ENCODE results near the gene DNAJC7. TPM values are rescaled to one million over a fixed set of nuclear protein-coding genes. Genes with fewer than 3 reads are reported as not detected.

DNAJC7 gene
- total and polyA plus RNA-seq, 4 donors, result 68.2 to 84.2 (median 74.3) TPM

- Histone ChIP-seq H3K27me3 (ENCODE audit: control insufficient read depth in 1 of 2, insufficient read depth in 2 of 2, low read length in 1 of 2) (no peaks in the 10 kb centered on the region), H3K27ac (ENCODE audit: low read depth in 1 of 2, low read length in 2 of 2) (no peak overlapping the region), H3K4me3 (ENCODE audit: low read length in 2 of 2) (no peak overlapping the region), H3K4me1 (ENCODE audit: control insufficient read depth in 1 of 2, insufficient read depth in 2 of 2, low read length in 2 of 2) (no peaks in the 10 kb centered on the region), H3K9me3 (ENCODE audit: control insufficient read depth, low read length) (no peaks in the 10 kb centered on the region), H3K36me3 (ENCODE audit: control insufficient read depth in 1 of 2, insufficient read depth in 2 of 2, low read length in 1 of 2) (peaks cover 9 to 10% of the 10 kb centered on the region in 2 donors)
- WGBS, 2 donors, result 93 to 96% methylated on average over 3 of the region's 3 CpGs
- ATAC-seq (ENCODE audit: low FRiP score), result no peak
- no peak for DNase-seq
- intact Hi-C loops (cut with DNase I), result no loop called here
Observed at GRCh38 chr17:42000413-42001133, 16.7 kb downstream of the DNAJC7 start.

- ATAC-seq (ENCODE audit: low FRiP score), result no peak
- 37 to 45% methylated on average over 2 of the region's 2 CpGs for WGBS, 2 donors
- intact Hi-C loops (cut with DNase I), result no loop called here
- no peak for DNase-seq
- H3K4me1 ChIP-seq (ENCODE audit: control insufficient read depth in 1 of 2, insufficient read depth in 2 of 2, low read length in 2 of 2), result no peaks in the 10 kb centered on the region
- no peak overlapping the region for H3K27ac ChIP-seq (ENCODE audit: low read depth in 1 of 2, low read length in 2 of 2)
- H3K36me3 ChIP-seq (ENCODE audit: control insufficient read depth in 1 of 2, insufficient read depth in 2 of 2, low read length in 1 of 2), result peaks cover 13% of the 10 kb centered on the region in 2 donors
- H3K27me3 ChIP-seq (ENCODE audit: control insufficient read depth in 1 of 2, insufficient read depth in 2 of 2, low read length in 1 of 2), result no peaks in the 10 kb centered on the region
- no peaks in the 10 kb centered on the region for H3K9me3 ChIP-seq (ENCODE audit: control insufficient read depth, low read length)
- no peak overlapping the region for H3K4me3 ChIP-seq (ENCODE audit: low read length in 2 of 2)
Observed at GRCh38 chr17:41998497-41998896, 18.7 kb downstream of the DNAJC7 start.

DNA sequence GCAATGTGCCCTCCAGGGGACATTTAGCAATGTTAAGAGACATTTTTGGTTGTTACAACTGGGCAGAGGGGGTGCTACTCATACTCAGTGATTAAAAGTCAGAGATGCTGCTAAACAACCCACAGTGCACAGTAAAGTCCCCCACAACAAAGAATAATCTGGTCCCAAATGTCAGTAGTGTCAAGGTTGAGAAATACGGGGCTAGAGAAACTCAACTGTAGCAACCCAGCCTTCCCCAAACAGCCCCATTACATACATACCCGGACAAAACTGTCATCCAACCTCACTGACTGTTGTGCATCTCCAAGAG, 20.4 kb downstream of the DNAJC7 start:
- Histone ChIP-seq H3K4me1 (ENCODE audit: control insufficient read depth in 1 of 2, insufficient read depth in 2 of 2, low read length in 2 of 2) (no peaks in the 10 kb centered on the region), H3K36me3 (ENCODE audit: control insufficient read depth in 1 of 2, insufficient read depth in 2 of 2, low read length in 1 of 2) (peaks cover 9 to 16% of the 10 kb centered on the region in 2 donors), H3K27ac (ENCODE audit: low read depth in 1 of 2, low read length in 2 of 2) (no peak overlapping the region), H3K27me3 (ENCODE audit: control insufficient read depth in 1 of 2, insufficient read depth in 2 of 2, low read length in 1 of 2) (no peaks in the 10 kb centered on the region), H3K4me3 (ENCODE audit: low read length in 2 of 2) (no peak overlapping the region), H3K9me3 (ENCODE audit: control insufficient read depth, low read length) (no peaks in the 10 kb centered on the region)
- ATAC-seq (ENCODE audit: low FRiP score), result no peak
- 89 to 92% methylated on average over 2 of the region's 2 CpGs for WGBS, 2 donors
- intact Hi-C loops (cut with DNase I), result no loop called here
- DNase-seq, result no peak

GRCh38 chr17:41992576-41992975, 24.7 kb downstream of the DNAJC7 start:
- Histone ChIP-seq H3K36me3 (ENCODE audit: control insufficient read depth in 1 of 2, insufficient read depth in 2 of 2, low read length in 1 of 2) (peaks cover 21 to 23% of the 10 kb centered on the region in 2 donors), H3K27me3 (ENCODE audit: control insufficient read depth in 1 of 2, insufficient read depth in 2 of 2, low read length in 1 of 2) (no peaks in the 10 kb centered on the region), H3K27ac (ENCODE audit: low read depth in 1 of 2, low read length in 2 of 2) (no peak overlapping the region), H3K9me3 (ENCODE audit: control insufficient read depth, low read length) (no peaks in the 10 kb centered on the region), H3K4me3 (ENCODE audit: low read length in 2 of 2) (no peak overlapping the region), H3K4me1 (ENCODE audit: control insufficient read depth in 1 of 2, insufficient read depth in 2 of 2, low read length in 2 of 2) (no peaks in the 10 kb centered on the region)
- ATAC-seq (ENCODE audit: low FRiP score) (no peak), DNase-seq (no peak)
- intact Hi-C loops (cut with DNase I), result no loop called here
- 67 to 73% methylated on average over 3 of the region's 3 CpGs for WGBS, 2 donors

GRCh38 chr17:41989702-41990419, 27.4 kb downstream of the DNAJC7 start:
- 77 to 89% methylated on average over 5 of the region's 5 CpGs for WGBS, 2 donors
- Histone ChIP-seq H3K27ac (ENCODE audit: low read depth in 1 of 2, low read length in 2 of 2) (no peak overlapping the region), H3K4me1 (ENCODE audit: control insufficient read depth in 1 of 2, insufficient read depth in 2 of 2, low read length in 2 of 2) (no peaks in the 10 kb centered on the region), H3K9me3 (ENCODE audit: control insufficient read depth, low read length) (no peaks in the 10 kb centered on the region), H3K4me3 (ENCODE audit: low read length in 2 of 2) (no peak overlapping the region), H3K27me3 (ENCODE audit: control insufficient read depth in 1 of 2, insufficient read depth in 2 of 2, low read length in 1 of 2) (no peaks in the 10 kb centered on the region), H3K36me3 (ENCODE audit: control insufficient read depth in 1 of 2, insufficient read depth in 2 of 2, low read length in 1 of 2) (peaks cover 15 to 17% of the 10 kb centered on the region in 2 donors)
- DNase-seq (no peak), ATAC-seq (ENCODE audit: low FRiP score) (no peak)
- intact Hi-C loops (cut with DNase I), result no loop called here

- Histone ChIP-seq H3K4me1 (ENCODE audit: control insufficient read depth in 1 of 2, insufficient read depth in 2 of 2, low read length in 2 of 2) (no peaks in the 10 kb centered on the region), H3K9me3 (ENCODE audit: control insufficient read depth, low read length) (no peaks in the 10 kb centered on the region), H3K4me3 (ENCODE audit: low read length in 2 of 2) (no peak overlapping the region), H3K36me3 (ENCODE audit: control insufficient read depth in 1 of 2, insufficient read depth in 2 of 2, low read length in 1 of 2) (peaks cover 14 to 17% of the 10 kb centered on the region in 2 donors), H3K27ac (ENCODE audit: low read depth in 1 of 2, low read length in 2 of 2) (no peak overlapping the region), H3K27me3 (ENCODE audit: control insufficient read depth in 1 of 2, insufficient read depth in 2 of 2, low read length in 1 of 2) (no peaks in the 10 kb centered on the region)
- DNase-seq (no peak), ATAC-seq (ENCODE audit: low FRiP score) (no peak)
- intact Hi-C loops (cut with DNase I), result no loop called here
- 94 to 96% methylated on average over 2 of the region's 2 CpGs for whole genome bisulfite sequencing, 2 donors
Observed at GRCh38 chr17:41988418-41988817, 28.8 kb downstream of the DNAJC7 start.

- peaks cover 14 to 16% of the 10 kb centered on the region in 2 donors for H3K36me3 ChIP-seq (ENCODE audit: control insufficient read depth in 1 of 2, insufficient read depth in 2 of 2, low read length in 1 of 2)
- no peaks in the 10 kb centered on the region for H3K27me3 ChIP-seq (ENCODE audit: control insufficient read depth in 1 of 2, insufficient read depth in 2 of 2, low read length in 1 of 2)
- 72% methylated on average over 3 of the region's 3 CpGs for WGBS, 2 donors
- no peaks in the 10 kb centered on the region for H3K9me3 ChIP-seq (ENCODE audit: control insufficient read depth, low read length)
- ATAC-seq (ENCODE audit: low FRiP score) (no peak), DNase-seq (no peak)
- intact Hi-C loops (cut with DNase I), result no loop called here
- H3K4me3 ChIP-seq (ENCODE audit: low read length in 2 of 2), result no peak overlapping the region
- H3K4me1 ChIP-seq (ENCODE audit: control insufficient read depth in 1 of 2, insufficient read depth in 2 of 2, low read length in 2 of 2), result no peaks in the 10 kb centered on the region
- H3K27ac ChIP-seq (ENCODE audit: low read depth in 1 of 2, low read length in 2 of 2), result no peak overlapping the region
Observed at GRCh38 chr17:41987642-41988041, 29.6 kb downstream of the DNAJC7 start.

- Histone ChIP-seq H3K36me3 (ENCODE audit: control insufficient read depth in 1 of 2, insufficient read depth in 2 of 2, low read length in 1 of 2) (peaks cover 14% of the 10 kb centered on the region in 2 donors), H3K27me3 (ENCODE audit: control insufficient read depth in 1 of 2, insufficient read depth in 2 of 2, low read length in 1 of 2) (no peaks in the 10 kb centered on the region)
- WGBS, 2 donors, result 87 to 93% methylated on average over 1 of the region's 1 CpG
Observed at GRCh38 chr17:41986634-41987033, 30.6 kb downstream of the DNAJC7 start.

DNA sequence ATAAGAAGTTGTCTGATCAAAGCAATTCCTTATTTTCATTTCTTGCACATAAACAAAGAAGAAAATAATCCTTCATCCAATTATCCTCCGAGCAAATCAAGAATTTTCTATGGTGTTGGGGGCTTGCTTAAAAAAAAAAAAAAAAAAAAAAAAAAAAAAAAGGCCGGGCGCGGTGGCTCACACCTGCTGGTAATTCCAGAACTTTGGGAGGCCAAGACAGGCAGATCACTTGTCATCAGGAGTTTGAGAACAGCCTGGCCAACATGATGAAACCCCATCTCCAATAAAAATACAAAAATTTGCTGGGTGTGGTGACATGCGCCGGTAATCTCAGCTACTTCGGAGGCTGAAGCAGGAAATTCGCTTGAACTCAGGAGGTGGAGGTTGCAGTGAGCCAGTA, 31.3 kb downstream of the DNAJC7 start:
- no peak for DNase-seq
- ATAC-seq (ENCODE audit: low FRiP score), result no peak
- Histone ChIP-seq H3K36me3 (ENCODE audit: control insufficient read depth in 1 of 2, insufficient read depth in 2 of 2, low read length in 1 of 2) (peaks cover 13 to 14% of the 10 kb centered on the region in 2 donors), H3K4me1 (ENCODE audit: control insufficient read depth in 1 of 2, insufficient read depth in 2 of 2, low read length in 2 of 2) (no peaks in the 10 kb centered on the region), H3K9me3 (ENCODE audit: control insufficient read depth, low read length) (no peaks in the 10 kb centered on the region), H3K27ac (ENCODE audit: low read depth in 1 of 2, low read length in 2 of 2) (no peak overlapping the region), H3K4me3 (ENCODE audit: low read length in 2 of 2) (no peak overlapping the region), H3K27me3 (ENCODE audit: control insufficient read depth in 1 of 2, insufficient read depth in 2 of 2, low read length in 1 of 2) (no peaks in the 10 kb centered on the region)
- WGBS, 2 donors, result 96 to 97% methylated on average over 7 to 8 of the region's 8 CpGs
- intact Hi-C loops (cut with DNase I), result no loop called here

More at GRCh38 chr17:41986634-41987033, 30.6 kb downstream of the DNAJC7 start:
- Histone ChIP-seq H3K27ac (ENCODE audit: low read depth in 1 of 2, low read length in 2 of 2) (no peak overlapping the region), H3K4me3 (ENCODE audit: low read length in 2 of 2) (no peak overlapping the region), H3K4me1 (ENCODE audit: control insufficient read depth in 1 of 2, insufficient read depth in 2 of 2, low read length in 2 of 2) (no peaks in the 10 kb centered on the region), H3K9me3 (ENCODE audit: control insufficient read depth, low read length) (no peaks in the 10 kb centered on the region)
- DNase-seq (no peak), ATAC-seq (ENCODE audit: low FRiP score) (no peak)
- intact Hi-C loops (cut with DNase I), result no loop called here

Measured in aorta (tissue), 5 donors.